ENCODE data around the gene GRIA1. TPM values are rescaled to one million over a fixed set of nuclear protein-coding genes. Genes with fewer than 3 reads are reported as not detected.

GRIA1 gene
- total RNA-seq, 1 donor from 2014 or later, result 0.55 TPM

GRCh38 chr5:153508700-153509099, 18.2 kb downstream of the GRIA1 start:
- H3K27me3 Mint-ChIP-seq (ENCODE audit: low read depth), result no peaks in the 10 kb centered on the region
- no peak for DNase-seq (ENCODE audit: low spot score)
- peaks cover 17% of the 10 kb centered on the region for H3K9me3 Mint-ChIP-seq (ENCODE audit: low read depth)
- H3K4me3 Mint-ChIP-seq (ENCODE audit: unreplicated experiment), result no peak overlapping the region
- no peak overlapping the region for H3K27ac Mint-ChIP-seq (ENCODE audit: unreplicated experiment)
- peaks cover 2% of the 10 kb centered on the region for H3K36me3 Mint-ChIP-seq (ENCODE audit: low read depth)
- H3K4me1 Mint-ChIP-seq (ENCODE audit: low read depth), result peaks cover 25% of the 10 kb centered on the region
- TF ChIP-seq CTCF (IDR thresholded peaks at IDR 0.05), result no peak

GRCh38 chr5:153511622-153512021, 21.2 kb downstream of the GRIA1 start:
- peaks cover 21% of the 10 kb centered on the region for H3K9me3 Mint-ChIP-seq (ENCODE audit: low read depth)
- DNase-seq (ENCODE audit: low spot score), result no peak
- H3K4me1 Mint-ChIP-seq (ENCODE audit: low read depth), result peaks cover 36% of the 10 kb centered on the region
- no peak for TF ChIP-seq CTCF (IDR thresholded peaks at IDR 0.05)
- H3K4me3 Mint-ChIP-seq (ENCODE audit: unreplicated experiment), result no peak overlapping the region
- peaks cover 2% of the 10 kb centered on the region for H3K36me3 Mint-ChIP-seq (ENCODE audit: low read depth)
- no peaks in the 10 kb centered on the region for H3K27me3 Mint-ChIP-seq (ENCODE audit: low read depth)
- H3K27ac Mint-ChIP-seq (ENCODE audit: unreplicated experiment), result no peak overlapping the region

- Mint-ChIP-seq H3K4me3 (ENCODE audit: unreplicated experiment) (no peak overlapping the region), H3K27me3 (ENCODE audit: low read depth) (no peaks in the 10 kb centered on the region), H3K4me1 (ENCODE audit: low read depth) (peaks cover 42% of the 10 kb centered on the region), H3K36me3 (ENCODE audit: low read depth) (peaks cover 2% of the 10 kb centered on the region), H3K27ac (ENCODE audit: unreplicated experiment) (no peak overlapping the region), H3K9me3 (ENCODE audit: low read depth) (peaks cover 19% of the 10 kb centered on the region)
- no peak for DNase-seq (ENCODE audit: low spot score)
- TF ChIP-seq CTCF (IDR thresholded peaks at IDR 0.05), result no peak
Observed at GRCh38 chr5:153513156-153513555, 22.7 kb downstream of the GRIA1 start.

GRCh38 chr5:153515301-153515700, 24.8 kb downstream of the GRIA1 start:
- H3K9me3 Mint-ChIP-seq (ENCODE audit: low read depth), result peaks cover 13% of the 10 kb centered on the region
- H3K27ac Mint-ChIP-seq (ENCODE audit: unreplicated experiment), result no peak overlapping the region
- peaks cover 34% of the 10 kb centered on the region for H3K4me1 Mint-ChIP-seq (ENCODE audit: low read depth)
- DNase-seq (ENCODE audit: low spot score), result no peak
- TF ChIP-seq CTCF (IDR thresholded peaks at IDR 0.05), result no peak
- no peak overlapping the region for H3K4me3 Mint-ChIP-seq (ENCODE audit: unreplicated experiment)
- no peaks in the 10 kb centered on the region for H3K27me3 Mint-ChIP-seq (ENCODE audit: low read depth)
- H3K36me3 Mint-ChIP-seq (ENCODE audit: low read depth), result no peaks in the 10 kb centered on the region

- H3K27me3 Mint-ChIP-seq (ENCODE audit: low read depth), result no peaks in the 10 kb centered on the region
- H3K36me3 Mint-ChIP-seq (ENCODE audit: low read depth), result no peaks in the 10 kb centered on the region
- H3K27ac Mint-ChIP-seq (ENCODE audit: unreplicated experiment), result peak overlapping the region; percentile 6
- H3K4me3 Mint-ChIP-seq (ENCODE audit: unreplicated experiment), result no peak overlapping the region
- no peak for DNase-seq (ENCODE audit: low spot score)
- no peak for TF ChIP-seq CTCF (IDR thresholded peaks at IDR 0.05)
- H3K9me3 Mint-ChIP-seq (ENCODE audit: low read depth), result peaks cover 13% of the 10 kb centered on the region
- H3K4me1 Mint-ChIP-seq (ENCODE audit: low read depth), result peaks cover 43% of the 10 kb centered on the region
Observed at GRCh38 chr5:153516504-153517240, 26.2 kb downstream of the GRIA1 start.

Data from chondrocyte (in vitro differentiated cells).